ENCODE data around the gene EEF1AKMT4.

GRCh38 chr3:184259396-184259877, 10.0 kb downstream of the EEF1AKMT4 start:
- TF ChIP-seq CTCF (IDR thresholded peaks at IDR 0.05; ENCODE audit: insufficient read depth, low read depth, low read length) (no peak), EZH2 (IDR thresholded peaks at IDR 0.05; ENCODE audit: insufficient read depth, low read length) (peak; percentile 38)

All from astrocyte (in vitro differentiated cells and primary cell).